Karpas-422 (cell line): ENCODE results near the gene SNX19. TPM values are rescaled to one million over a fixed set of nuclear protein-coding genes. Genes with fewer than 3 reads are reported as not detected.

Experiments used
- DNase-seq: peaks from one replicate; pipeline ENCODE4 v3.0.0-alpha.2; 2015
- H2AFZ ChIP-seq: fragments of 200-600 bp; sonication (generic); 2 replicates; pipeline ENCODE4 v1.6.1; 2014; ENCODE audit warnings: antibody characterized with exemption, low read length, mixed read lengths
- H3K27ac ChIP-seq: fragments of 200-600 bp; sonication (generic); 2 replicates; pipeline ENCODE4 v1.5.1; 2014; ENCODE audit warnings: mild to moderate bottlenecking, low read length, moderate library complexity
- H3K27me3 ChIP-seq: fragments of 200-600 bp; sonication (generic); 2 replicates; pipeline ENCODE4 v1.6.1; 2014; ENCODE audit warnings: low read length, mixed read lengths
- H3K36me3 ChIP-seq: fragments of 200-600 bp; sonication (generic); 2 replicates; pipeline ENCODE4 v1.6.1; 2014; ENCODE audit warnings: low read length, mixed read lengths; ENCODE audit not compliant: insufficient read depth
- H3K4me1 ChIP-seq: fragments of 200-600 bp; sonication (generic); 2 replicates; pipeline ENCODE4 v1.6.1; 2014; ENCODE audit warnings: mild to moderate bottlenecking, low read length, mixed read lengths
- H3K4me2 ChIP-seq: fragments of 200-600 bp; sonication (generic); 2 replicates; pipeline ENCODE4 v1.6.1; 2014; ENCODE audit warnings: low read length, low read depth, mild to moderate bottlenecking; ENCODE audit not compliant: poor library complexity, severe bottlenecking
- H3K4me3 ChIP-seq: fragments of 200-600 bp; sonication (generic); 2 replicates; pipeline ENCODE4 v1.5.1; 2014; ENCODE audit warnings: mild to moderate bottlenecking, antibody characterized with exemption, low read length, mixed read lengths
- H3K79me2 ChIP-seq: fragments of 200-600 bp; sonication (generic); 2 replicates; pipeline ENCODE4 v1.6.1; 2014; ENCODE audit warnings: mild to moderate bottlenecking, low read length, mixed read lengths
- H3K9ac ChIP-seq: fragments of 200-600 bp; sonication (generic); 2 replicates; pipeline ENCODE4 v1.6.0; 2014; ENCODE audit warnings: low read length
- H3K9me2 ChIP-seq: fragments of 200-600 bp; sonication (generic), shearing (Covaris generic); replicated peaks from 2 replicates; pipeline ENCODE4 v1.6.0; 2014; ENCODE audit warnings: mild to moderate bottlenecking, low read length, moderate library complexity; ENCODE audit not compliant: insufficient read depth
- H3K9me3 ChIP-seq: fragments of 300-700, 200-600 bp; sonication (generic); 2 replicates; pipeline ENCODE4 v1.6.1; 2014; ENCODE audit warnings: low read length, mixed read lengths
- H4K20me1 ChIP-seq: fragments of 200-600 bp; sonication (generic); 2 replicates; pipeline ENCODE4 v1.6.1; 2014; ENCODE audit warnings: mild to moderate bottlenecking, antibody characterized with exemption, low read length, low read depth; ENCODE audit not compliant: insufficient read depth
- total RNA-seq: library from RNA; depleted of rRNA; stranded (reverse); fragments of >200 nt; shearing (Covaris generic); gene quantifications from 2 replicates; pipeline ENCODE4 v1.2.3, GENCODE V29; 2014; ENCODE audit warnings: low replicate concordance

SNX19 gene
- total RNA-seq, 1 experiment from 2014 or later, result 30.7 TPM

GRCh38 chr11:130888790-130889189 is 27.5 kb downstream of the SNX19 start:
- no peaks in the 10 kb centered on the region for H4K20me1 ChIP-seq
- no peaks in the 10 kb centered on the region for H3K4me1 ChIP-seq
- no peak for DNase-seq
- H3K4me2 ChIP-seq, result no peak overlapping the region
- H3K27me3 ChIP-seq, result no peaks in the 10 kb centered on the region
- H3K9me3 ChIP-seq, result no peaks in the 10 kb centered on the region
- no peaks in the 10 kb centered on the region for H3K9me2 ChIP-seq
- no peak overlapping the region for H3K27ac ChIP-seq
- no peak overlapping the region for H3K4me3 ChIP-seq
- no peak overlapping the region for H2AFZ ChIP-seq
- H3K9ac ChIP-seq, result no peak overlapping the region
- H3K79me2 ChIP-seq, result no peaks in the 10 kb centered on the region
- peaks cover 7% of the 10 kb centered on the region; the same call in 1 of the 2 replicates for H3K36me3 ChIP-seq

GRCh38 chr11:130886704-130887103 is 29.6 kb downstream of the SNX19 start:
- H3K27me3 ChIP-seq, result no peaks in the 10 kb centered on the region
- H3K79me2 ChIP-seq, result no peaks in the 10 kb centered on the region
- peaks cover 2% of the 10 kb centered on the region; the same call in 1 of the 2 replicates for H3K36me3 ChIP-seq
- H3K4me1 ChIP-seq, result no peaks in the 10 kb centered on the region
- H3K9me2 ChIP-seq, result no peaks in the 10 kb centered on the region
- H2AFZ ChIP-seq, result no peak overlapping the region
- no peak overlapping the region for H3K9ac ChIP-seq
- H3K9me3 ChIP-seq, result no peaks in the 10 kb centered on the region
- H4K20me1 ChIP-seq, result no peaks in the 10 kb centered on the region
- no peak overlapping the region for H3K4me3 ChIP-seq
- DNase-seq, result no peak
- H3K4me2 ChIP-seq, result no peak overlapping the region
- H3K27ac ChIP-seq, result no peak overlapping the region

GRCh38 chr11:130882138-130882551 is 34.1 kb downstream of the SNX19 start:
- H3K4me1 ChIP-seq, result no peaks in the 10 kb centered on the region
- peaks cover 2% of the 10 kb centered on the region; the same call in 1 of the 2 replicates for H3K36me3 ChIP-seq
- H3K27ac ChIP-seq, result no peak overlapping the region
- no peaks in the 10 kb centered on the region for H4K20me1 ChIP-seq
- no peak overlapping the region for H3K9ac ChIP-seq
- H3K9me3 ChIP-seq, result no peaks in the 10 kb centered on the region
- H3K4me3 ChIP-seq, result no peak overlapping the region
- H3K9me2 ChIP-seq, result no peaks in the 10 kb centered on the region
- H2AFZ ChIP-seq, result no peak overlapping the region
- no peak overlapping the region for H3K4me2 ChIP-seq
- no peaks in the 10 kb centered on the region for H3K79me2 ChIP-seq
- no peaks in the 10 kb centered on the region for H3K27me3 ChIP-seq
- DNase-seq, result no peak

- Histone ChIP-seq H2AFZ (no peak overlapping the region), H3K4me1 (no peaks in the 10 kb centered on the region), H3K4me3 (no peak overlapping the region), H3K27ac (no peak overlapping the region), H4K20me1 (no peaks in the 10 kb centered on the region), H3K36me3 (peaks cover 2% of the 10 kb centered on the region; the same call in 1 of the 2 replicates), H3K9me2 (no peaks in the 10 kb centered on the region), H3K27me3 (no peaks in the 10 kb centered on the region), H3K9me3 (no peaks in the 10 kb centered on the region), H3K9ac (no peak overlapping the region), H3K79me2 (no peaks in the 10 kb centered on the region), H3K4me2 (no peak overlapping the region)
- DNase-seq, result no peak
Observed at GRCh38 chr11:130881475-130882137, 34.7 kb downstream of the SNX19 start.

- Histone ChIP-seq H3K27me3 (no peaks in the 10 kb centered on the region), H3K79me2 (no peaks in the 10 kb centered on the region), H3K4me2 (no peak overlapping the region), H3K36me3 (peaks cover 2% of the 10 kb centered on the region; the same call in 1 of the 2 replicates), H3K4me3 (no peak overlapping the region), H3K9me3 (no peaks in the 10 kb centered on the region), H2AFZ (no peak overlapping the region), H3K9ac (no peak overlapping the region), H3K4me1 (no peaks in the 10 kb centered on the region), H3K9me2 (no peaks in the 10 kb centered on the region), H3K27ac (no peak overlapping the region), H4K20me1 (no peaks in the 10 kb centered on the region)
- no peak for DNase-seq
Observed at GRCh38 chr11:130879836-130880235, 36.4 kb downstream of the SNX19 start.

- H3K4me3 ChIP-seq, result no peak overlapping the region
- no peak overlapping the region for H3K4me2 ChIP-seq
- no peak for DNase-seq
- H3K9me3 ChIP-seq, result no peaks in the 10 kb centered on the region
- H2AFZ ChIP-seq, result no peak overlapping the region
- H3K4me1 ChIP-seq, result no peaks in the 10 kb centered on the region
- H3K79me2 ChIP-seq, result no peaks in the 10 kb centered on the region
- H3K27ac ChIP-seq, result no peak overlapping the region
- no peaks in the 10 kb centered on the region for H3K36me3 ChIP-seq
- no peaks in the 10 kb centered on the region for H4K20me1 ChIP-seq
- no peaks in the 10 kb centered on the region for H3K27me3 ChIP-seq
- no peak overlapping the region for H3K9ac ChIP-seq
- H3K9me2 ChIP-seq, result no peaks in the 10 kb centered on the region
Observed at GRCh38 chr11:130876931-130877915, 39.1 kb downstream of the SNX19 start.

GRCh38 chr11:130876100-130876499 is 40.2 kb downstream of the SNX19 start:
- no peak overlapping the region for H3K4me3 ChIP-seq
- H3K9me2 ChIP-seq, result no peaks in the 10 kb centered on the region
- no peaks in the 10 kb centered on the region for H3K79me2 ChIP-seq
- H2AFZ ChIP-seq, result no peak overlapping the region
- H3K4me1 ChIP-seq, result no peaks in the 10 kb centered on the region
- H4K20me1 ChIP-seq, result no peaks in the 10 kb centered on the region
- no peak overlapping the region for H3K4me2 ChIP-seq
- H3K27ac ChIP-seq, result no peak overlapping the region
- no peak for DNase-seq
- H3K27me3 ChIP-seq, result no peaks in the 10 kb centered on the region
- H3K9me3 ChIP-seq, result no peaks in the 10 kb centered on the region
- no peak overlapping the region for H3K9ac ChIP-seq
- no peaks in the 10 kb centered on the region for H3K36me3 ChIP-seq

GRCh38 chr11:130874955-130875531 is 41.2 kb downstream of the SNX19 start:
- H3K4me3 ChIP-seq, result no peak overlapping the region
- no peaks in the 10 kb centered on the region for H3K9me3 ChIP-seq
- no peak overlapping the region for H3K4me2 ChIP-seq
- no peaks in the 10 kb centered on the region for H3K27me3 ChIP-seq
- no peaks in the 10 kb centered on the region for H3K4me1 ChIP-seq
- H3K9me2 ChIP-seq, result no peaks in the 10 kb centered on the region
- H3K79me2 ChIP-seq, result no peaks in the 10 kb centered on the region
- no peak overlapping the region for H2AFZ ChIP-seq
- H4K20me1 ChIP-seq, result no peaks in the 10 kb centered on the region
- DNase-seq, result no peak
- no peaks in the 10 kb centered on the region for H3K36me3 ChIP-seq
- no peak overlapping the region for H3K9ac ChIP-seq
- no peak overlapping the region for H3K27ac ChIP-seq
